Gastroesophageal sphincter (tissue), 4 donors: ENCODE measurements around the gene BAZ2B. TPM values are rescaled to one million over a fixed set of nuclear protein-coding genes. Genes with fewer than 3 reads are reported as not detected.

Source experiments
- ATAC-seq: fragments of 150-250 bp; one replicate; pipeline ENCODE4 v1.9.1; 2016; ENCODE audit warnings: mild to moderate bottlenecking, moderate library complexity
- H3K27ac ChIP-seq, 4 donors: fragments of 200-600 bp; sonication (generic) in 3 of 4; 1 replicate in 3 of 4; 2 replicates in 1 of 4; pipeline ENCODE4 v1.5.1; 2016 to 2019
- H3K27me3 ChIP-seq: fragments of 200-600 bp; sonication (generic); one replicate; pipeline ENCODE4 v1.5.1; 2019
- H3K36me3 ChIP-seq, 2 donors: fragments of 200-600 bp; sonication (generic); one replicate each; pipeline ENCODE4 v1.5.1; 2019; ENCODE audit warnings: control low read depth in 1 of 2
- H3K4me1 ChIP-seq, 3 donors: fragments of 200-600 bp; sonication (generic); 1 replicate in 2 of 3; 2 replicates in 1 of 3; pipeline ENCODE4 v1.5.1; 2016 to 2019; ENCODE audit warnings: control low read depth in 2 of 3
- H3K4me3 ChIP-seq, 2 donors: fragments of 200-600 bp; sonication (generic); one replicate each; pipeline ENCODE4 v1.5.1; 2019; ENCODE audit warnings: mild to moderate bottlenecking in 1 of 2, moderate library complexity in 1 of 2
- H3K9me3 ChIP-seq, 3 donors: fragments of 200-600 bp; sonication (generic); one replicate each; pipeline ENCODE4 v1.5.1; 2017 to 2019; ENCODE audit warnings: control low read depth in 2 of 3
- EP300 ChIP-seq: sonication (generic); formaldehyde crosslinking; IDR thresholded peaks from one replicate; pipeline ENCODE4 v1.6.1; 2017; ENCODE audit warnings: antibody characterized with exemption, mild to moderate bottlenecking
- POLR2A ChIP-seq, 2 donors: fragments of 450-650 bp; IDR thresholded peaks; one replicate each; pipeline ENCODE4 v1.6.1; 2017; ENCODE audit warnings: antibody characterized with exemption in 2 of 2, mild to moderate bottlenecking in 2 of 2, moderate library complexity in 1 of 2
- POLR2AphosphoS5 ChIP-seq: sonication (generic); formaldehyde crosslinking; IDR thresholded peaks from one replicate; pipeline ENCODE4 v1.6.1; 2017; ENCODE audit warnings: antibody characterized with exemption
- WGBS, 2 donors: methylation state at CpG; one replicate each; pipeline ENCODE4 v1.1.5; 2018; ENCODE audit warnings: low coverage in 1 of 2; 5-methylcytosine and 5-hydroxymethylcytosine counted together
- total RNA-seq, 4 donors: library from RNA; depleted of rRNA; stranded (reverse); fragments of >200 nt; gene quantifications; one replicate each; pipeline ENCODE4 v1.1.0, GENCODE V29; 2016
- TF ChIP-seq, protein P1 (sequence below), 4 experiments: fragments of 200-600 bp in 2 of 4; fragments of 450-650 bp in 2 of 4; sonication (generic) in 1 of 4; IDR thresholded peaks; one replicate each; pipeline ENCODE4 v1.5.1; 2017 to 2019; ENCODE audit warnings: antibody characterized with exemption in 4 of 4, mild to moderate bottlenecking in 2 of 4, moderate library complexity in 2 of 4

The BAZ2B gene
- total RNA-seq, 4 donors from 2014 or later = 77.9 to 198 (median 113) TPM

DNA sequence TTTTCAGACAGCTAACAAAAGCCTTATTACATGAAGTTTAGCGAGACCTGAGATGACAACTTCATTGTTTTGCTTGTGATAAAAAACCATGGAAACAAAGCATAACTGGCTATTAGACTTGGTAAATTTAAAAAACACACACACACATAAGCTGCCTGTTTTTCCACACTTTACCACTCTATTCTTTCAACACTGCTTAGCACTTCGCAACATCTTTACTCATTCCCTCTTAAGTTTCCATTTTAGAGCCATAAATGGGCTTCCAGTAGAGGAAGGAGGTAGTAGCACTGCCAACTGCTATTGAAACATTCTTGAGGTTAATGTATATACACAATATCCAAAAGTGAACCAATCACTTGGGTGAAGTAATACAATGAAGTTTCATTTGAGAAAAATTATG lies 54.1 kb downstream of the BAZ2B start:
- 84 to 89% methylated on average over 2 of the region's 2 CpGs for WGBS, 2 donors
- H3K4me3 ChIP-seq = no peak overlapping the region
- H3K27ac ChIP-seq = no peak overlapping the region
- ATAC-seq = no peak
- no peaks in the 10 kb centered on the region for H3K4me1 ChIP-seq
- H3K9me3 ChIP-seq = no peaks in the 10 kb centered on the region
- no peaks in the 10 kb centered on the region for H3K27me3 ChIP-seq
- TF ChIP-seq, protein P1, sequence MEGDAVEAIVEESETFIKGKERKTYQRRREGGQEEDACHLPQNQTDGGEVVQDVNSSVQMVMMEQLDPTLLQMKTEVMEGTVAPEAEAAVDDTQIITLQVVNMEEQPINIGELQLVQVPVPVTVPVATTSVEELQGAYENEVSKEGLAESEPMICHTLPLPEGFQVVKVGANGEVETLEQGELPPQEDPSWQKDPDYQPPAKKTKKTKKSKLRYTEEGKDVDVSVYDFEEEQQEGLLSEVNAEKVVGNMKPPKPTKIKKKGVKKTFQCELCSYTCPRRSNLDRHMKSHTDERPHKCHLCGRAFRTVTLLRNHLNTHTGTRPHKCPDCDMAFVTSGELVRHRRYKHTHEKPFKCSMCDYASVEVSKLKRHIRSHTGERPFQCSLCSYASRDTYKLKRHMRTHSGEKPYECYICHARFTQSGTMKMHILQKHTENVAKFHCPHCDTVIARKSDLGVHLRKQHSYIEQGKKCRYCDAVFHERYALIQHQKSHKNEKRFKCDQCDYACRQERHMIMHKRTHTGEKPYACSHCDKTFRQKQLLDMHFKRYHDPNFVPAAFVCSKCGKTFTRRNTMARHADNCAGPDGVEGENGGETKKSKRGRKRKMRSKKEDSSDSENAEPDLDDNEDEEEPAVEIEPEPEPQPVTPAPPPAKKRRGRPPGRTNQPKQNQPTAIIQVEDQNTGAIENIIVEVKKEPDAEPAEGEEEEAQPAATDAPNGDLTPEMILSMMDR (IDR thresholded peaks at IDR 0.05) = no peak
- TF ChIP-seq POLR2AphosphoS5 (no peak), EP300 (no peak)
- H3K36me3 ChIP-seq = peaks cover 0 to 6% of the 10 kb centered on the region in 2 donors

DNA sequence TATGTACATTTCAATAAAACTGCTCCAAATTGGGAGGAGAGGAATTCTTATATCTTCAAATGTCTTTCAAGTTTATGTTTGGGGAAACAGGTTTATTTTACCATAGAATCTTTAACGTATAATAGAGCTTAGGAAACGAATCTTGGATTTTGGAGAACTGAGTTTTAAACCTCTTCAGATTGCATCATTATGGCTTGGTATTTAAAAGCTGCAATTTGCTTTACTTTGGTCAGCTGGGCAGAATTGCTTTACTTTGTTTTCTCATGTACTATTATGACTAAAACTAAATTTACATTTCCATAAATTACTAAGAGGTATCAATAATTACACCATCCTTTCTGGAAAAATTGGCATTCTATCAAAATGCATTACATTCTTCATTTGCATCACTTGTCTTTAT lies 54.6 kb downstream of the BAZ2B start:
- ATAC-seq = no peak
- H3K9me3 ChIP-seq = no peaks in the 10 kb centered on the region
- H3K4me1 ChIP-seq = no peaks in the 10 kb centered on the region
- 89 to 97% methylated on average over 2 of the region's 2 CpGs for WGBS, 2 donors
- H3K4me3 ChIP-seq = no peak overlapping the region
- H3K27ac ChIP-seq = no peak overlapping the region
- TF ChIP-seq, protein P1 (IDR thresholded peaks at IDR 0.05) = no peak
- no peak for TF ChIP-seq POLR2A (IDR thresholded peaks at IDR 0.05)
- TF ChIP-seq EP300 = no peak
- TF ChIP-seq POLR2AphosphoS5 = no peak
- H3K36me3 ChIP-seq = peaks cover 0 to 6% of the 10 kb centered on the region in 2 donors
- no peaks in the 10 kb centered on the region for H3K27me3 ChIP-seq

DNA sequence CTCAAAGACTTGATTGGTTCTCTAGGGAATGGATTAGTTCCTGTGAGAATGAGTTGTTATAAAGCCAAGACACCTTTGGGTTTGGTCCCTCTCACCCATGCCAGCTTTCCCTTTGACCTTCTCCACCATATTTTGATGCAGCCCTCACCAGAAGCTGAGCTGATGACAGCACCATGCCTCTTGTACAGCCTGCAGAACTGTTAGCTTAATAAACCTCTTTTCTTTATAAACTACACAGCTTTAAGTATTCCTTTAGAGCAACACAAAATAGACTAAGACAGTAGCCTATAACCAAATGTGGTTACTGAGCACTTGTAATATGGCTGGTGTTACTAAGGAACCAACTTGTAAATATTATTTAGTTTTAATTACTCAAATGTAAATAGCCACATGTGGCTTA lies 55.1 kb downstream of the BAZ2B start:
- no peak for TF ChIP-seq POLR2AphosphoS5
- TF ChIP-seq, protein P1 (IDR thresholded peaks at IDR 0.05) = no peak
- no peak for TF ChIP-seq POLR2A (IDR thresholded peaks at IDR 0.05)
- TF ChIP-seq EP300 = no peak
- no peaks in the 10 kb centered on the region for H3K4me1 ChIP-seq
- ATAC-seq = no peak
- H3K4me3 ChIP-seq = no peak overlapping the region
- H3K9me3 ChIP-seq = no peaks in the 10 kb centered on the region
- H3K36me3 ChIP-seq = peaks cover 0 to 6% of the 10 kb centered on the region in 2 donors
- no peaks in the 10 kb centered on the region for H3K27me3 ChIP-seq
- no peak overlapping the region for H3K27ac ChIP-seq

DNA sequence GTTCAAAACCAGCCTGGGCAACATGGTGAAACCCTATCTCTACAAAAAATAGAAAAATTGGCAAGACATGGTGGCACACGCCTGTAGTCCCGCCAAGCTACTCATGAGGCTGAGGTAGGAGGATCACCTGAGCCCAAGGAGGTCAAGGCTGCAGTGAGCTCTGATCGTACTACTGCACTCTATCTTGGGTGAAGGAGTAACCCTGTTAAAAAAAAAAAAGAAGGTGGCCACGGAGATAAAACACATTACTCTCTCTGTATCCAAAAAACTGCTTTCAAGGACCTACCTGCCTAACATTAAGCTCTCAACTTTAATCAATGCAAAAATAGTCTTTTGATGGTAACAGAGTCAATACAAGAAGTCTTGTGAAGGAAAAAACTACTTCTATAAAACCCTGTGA lies 57.3 kb downstream of the BAZ2B start:
- Histone ChIP-seq H3K4me3 (no peak overlapping the region), H3K9me3 (no peaks in the 10 kb centered on the region), H3K27ac (no peak overlapping the region), H3K27me3 (no peaks in the 10 kb centered on the region), H3K4me1 (no peaks in the 10 kb centered on the region), H3K36me3 (no peaks in the 10 kb centered on the region)
- ATAC-seq = no peak
- TF ChIP-seq, protein P1 (IDR thresholded peaks at IDR 0.05) = no peak
- no peak for TF ChIP-seq EP300
- no peak for TF ChIP-seq POLR2AphosphoS5
- WGBS, 2 donors = 67 to 76% methylated on average over 1 to 4 of the region's 4 CpGs

DNA sequence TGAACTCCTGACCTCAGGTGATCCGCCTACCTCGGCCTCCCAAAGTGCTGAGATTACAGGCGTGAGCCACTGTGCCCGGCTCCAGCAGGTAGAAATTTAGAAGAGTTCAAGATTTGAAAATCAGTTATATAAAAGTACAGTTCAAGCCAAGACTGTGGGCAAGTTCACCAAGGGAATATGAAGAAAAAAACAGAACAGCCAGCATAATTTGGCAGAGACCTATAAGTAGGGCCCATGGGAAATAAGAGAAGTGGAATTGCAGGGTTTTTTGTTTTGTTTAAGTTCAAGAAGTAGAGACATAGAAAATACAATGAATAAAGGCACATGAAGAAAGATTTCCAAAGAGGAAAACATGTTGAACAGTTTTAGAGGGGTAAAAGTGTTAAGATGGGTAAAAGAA lies 57.9 kb downstream of the BAZ2B start:
- Histone ChIP-seq H3K4me1 (no peaks in the 10 kb centered on the region), H3K9me3 (no peaks in the 10 kb centered on the region), H3K4me3 (no peak overlapping the region), H3K27ac (no peak overlapping the region), H3K27me3 (no peaks in the 10 kb centered on the region), H3K36me3 (no peaks in the 10 kb centered on the region)
- no peak for ATAC-seq
- no peak for TF ChIP-seq POLR2A (IDR thresholded peaks at IDR 0.05)
- TF ChIP-seq POLR2AphosphoS5 = no peak
- TF ChIP-seq, protein P1 (IDR thresholded peaks at IDR 0.05) = no peak
- no peak for TF ChIP-seq EP300
- WGBS, 2 donors = 82 to 100% methylated on average over 1 to 2 of the region's 4 CpGs
